ENCODE results near the gene ARHGAP5.

ARHGAP5 gene

GRCh38 chr14:32190673-32191072 is 113.6 kb downstream of the ARHGAP5 start:
- no peak for DNase-seq

GRCh38 chr14:32192712-32193373 is 115.7 kb downstream of the ARHGAP5 start:
- no peak for DNase-seq

GRCh38 chr14:32193532-32193931 is 116.4 kb downstream of the ARHGAP5 start:
- DNase-seq = no peak

GRCh38 chr14:32195636-32196035 is 118.5 kb downstream of the ARHGAP5 start:
- no peak for DNase-seq

- DNase-seq = peak; percentile 4
Measured at GRCh38 chr14:32197919-32198318, 120.8 kb downstream of the ARHGAP5 start.

GRCh38 chr14:32200368-32201192 is 123.5 kb downstream of the ARHGAP5 start:
- no peak for DNase-seq

- peak; percentile 95 for DNase-seq
Measured at GRCh38 chr14:32201193-32201815, 124.2 kb downstream of the ARHGAP5 start.

- DNase-seq = peak; percentile 75
Measured at GRCh38 chr14:32201816-32202490, 124.8 kb downstream of the ARHGAP5 start, which contains the start of gene RNU6-7. TSS of gene RNU6-7 (plus strand) at chr14:32202045.

GRCh38 chr14:32202491-32202997 is 125.4 kb downstream of the ARHGAP5 start:
- DNase-seq = peak; percentile 74

- peak; percentile 93 for DNase-seq
Measured at GRCh38 chr14:32202998-32203882, 126.1 kb downstream of the ARHGAP5 start, which contains the start of gene RNU6-8. TSS of gene RNU6-8 (minus strand) at chr14:32203269.

GRCh38 chr14:32203928-32204357 is 126.8 kb downstream of the ARHGAP5 start:
- DNase-seq = peak; percentile 65

GRCh38 chr14:32205554-32205953 is 128.4 kb downstream of the ARHGAP5 start:
- DNase-seq = no peak

GRCh38 chr14:32205984-32206383 is 128.9 kb downstream of the ARHGAP5 start:
- DNase-seq = peak; percentile 28

- no peak for DNase-seq
Measured at GRCh38 chr14:32206552-32206951, 129.4 kb downstream of the ARHGAP5 start.

- no peak for DNase-seq
Measured at GRCh38 chr14:32208490-32208889, 131.4 kb downstream of the ARHGAP5 start.

Measured in DMS53 (cell line).